NCI-H1930 (cell line): Measurements from ENCODE around the gene RAB20.
"Not testable (repeated sequence)": the region's sequence is repeated elsewhere in the genome, so short reads cannot be mapped to it uniquely, and the experiment has no call there.

ENCODE experiments used
- DNase-seq, 2 experiments: peaks; one replicate each; lab custom pipeline; 2025; lab: John Stamatoyannopoulos, UW

The RAB20 gene

DNA sequence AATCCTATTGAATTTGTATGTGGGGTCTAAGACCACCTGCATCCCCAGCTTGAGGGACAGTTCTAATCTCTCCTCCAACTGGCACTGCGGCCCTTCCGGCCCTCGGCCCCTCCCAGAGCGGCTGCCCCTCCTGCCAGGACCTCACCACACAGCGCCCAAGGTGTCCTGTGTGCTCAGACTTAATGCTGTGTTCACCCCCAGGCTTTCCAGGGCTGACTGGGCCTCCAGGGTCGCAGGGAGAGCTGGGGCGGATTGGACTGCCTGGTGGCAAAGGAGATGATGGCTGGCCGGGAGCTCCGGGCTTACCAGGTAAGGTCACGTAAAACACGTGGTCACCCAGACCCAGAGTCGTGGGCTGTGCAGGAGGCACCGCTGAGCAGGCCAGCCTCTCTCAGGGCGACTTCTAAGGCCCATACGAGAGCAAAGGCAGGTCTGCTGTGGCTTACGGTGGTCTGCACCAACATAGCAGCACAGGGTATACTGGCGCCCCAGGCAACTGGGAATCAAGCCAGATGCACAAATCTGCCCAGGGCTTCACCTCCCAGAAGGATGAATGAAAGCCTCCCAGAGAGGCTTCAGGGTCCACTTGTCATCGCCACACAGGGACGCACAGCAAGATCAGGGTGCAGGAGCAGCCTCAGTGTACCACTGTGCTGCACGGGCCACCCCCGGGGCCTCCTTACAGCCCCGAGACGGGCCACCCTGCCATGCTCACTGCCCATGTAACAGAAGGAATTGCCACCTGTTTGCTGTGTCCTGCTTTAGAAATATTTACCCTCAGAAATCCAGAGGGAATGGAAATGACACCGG, 69.4 kb downstream of the RAB20 start:
- no peak for DNase-seq

DNA sequence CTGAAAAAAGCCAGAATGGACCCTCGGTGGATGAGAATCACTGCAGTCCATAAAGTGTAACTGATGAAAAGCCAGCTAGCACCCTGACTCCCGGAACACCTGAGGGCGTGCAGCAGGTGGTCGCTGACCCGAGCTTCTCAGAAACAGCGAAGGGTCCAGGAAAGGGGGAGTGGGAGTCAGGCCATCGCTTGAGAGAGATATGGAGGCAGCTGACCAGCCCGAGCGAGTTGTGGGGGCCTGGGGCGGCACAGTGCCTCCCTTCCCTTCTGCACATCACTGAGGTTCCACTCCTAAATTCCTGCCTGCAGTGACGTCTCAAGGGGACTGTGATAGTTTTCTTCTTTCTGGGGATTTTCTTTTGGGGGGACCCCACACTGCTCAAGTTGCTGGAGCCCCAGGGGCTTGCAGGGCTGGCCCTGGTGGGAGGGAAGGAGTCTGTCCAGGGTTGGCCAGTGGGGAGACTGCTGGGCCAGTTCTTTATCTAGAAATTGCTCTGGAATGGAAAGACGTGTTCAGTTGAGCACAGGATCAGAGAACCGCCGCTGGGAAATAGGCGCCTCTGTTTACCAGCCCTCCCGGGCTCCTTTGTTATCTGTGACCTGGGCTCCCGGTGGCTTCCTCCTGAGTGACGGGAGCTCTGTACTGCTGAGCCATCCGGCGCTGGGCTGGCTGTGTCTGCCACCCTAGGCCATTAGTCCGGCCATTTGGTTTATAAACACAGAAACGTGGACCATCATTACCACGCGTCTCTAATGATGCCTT, 71.3 kb downstream of the RAB20 start:
- no peak for DNase-seq

DNA sequence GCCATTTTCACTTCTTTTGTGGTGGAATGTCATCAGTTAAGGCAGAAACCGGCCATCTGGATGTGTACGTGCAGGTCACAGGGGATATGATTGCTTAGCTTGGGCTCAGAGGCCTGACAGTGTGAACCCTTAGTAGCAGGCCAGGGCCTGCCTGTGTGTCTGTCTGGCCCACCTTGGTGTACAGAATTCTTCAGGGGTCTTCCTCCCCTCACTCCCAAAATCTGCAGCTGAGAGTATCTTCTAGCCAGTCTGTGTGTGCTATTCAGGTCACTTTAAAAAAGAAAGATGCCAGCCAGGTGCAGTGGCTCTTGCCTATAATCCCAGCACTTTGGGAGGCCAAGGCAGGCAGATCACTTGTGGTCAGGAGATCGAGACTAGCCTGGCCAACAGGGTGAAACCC, 74.6 kb downstream of the RAB20 start:
- not testable (repeated sequence) for DNase-seq

DNA sequence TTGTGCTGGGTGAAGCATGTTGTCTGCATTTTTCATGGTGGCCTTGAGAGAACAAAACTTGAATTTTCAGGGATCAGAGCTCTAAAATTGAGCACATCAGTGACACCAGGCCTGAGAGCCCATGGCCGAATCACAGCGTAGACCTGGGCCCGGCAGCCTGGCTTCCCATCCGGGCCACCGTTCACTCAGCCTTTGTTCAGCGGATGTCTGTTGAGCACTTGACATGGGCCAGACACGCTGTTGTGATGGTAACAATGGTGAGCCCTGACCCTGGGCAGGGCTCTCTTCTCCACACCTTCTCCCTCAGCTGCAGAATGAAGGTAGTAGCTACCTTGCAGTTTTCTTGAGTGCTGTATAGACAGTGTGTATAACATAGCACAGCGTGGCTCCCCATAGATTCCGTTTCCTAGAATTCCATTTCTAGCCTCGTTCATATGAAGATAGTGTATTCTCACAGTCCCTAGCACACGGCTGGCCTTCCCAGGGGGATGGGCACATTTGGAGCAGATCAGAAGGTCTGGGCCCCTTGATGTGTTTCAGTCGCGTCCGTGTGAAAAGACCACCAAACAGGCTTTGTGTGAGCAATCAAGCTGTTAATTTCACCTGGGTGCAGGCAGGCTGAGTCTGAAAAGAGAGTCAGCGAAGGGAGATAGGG, 75.3 kb downstream of the RAB20 start:
- no peak for DNase-seq

DNA sequence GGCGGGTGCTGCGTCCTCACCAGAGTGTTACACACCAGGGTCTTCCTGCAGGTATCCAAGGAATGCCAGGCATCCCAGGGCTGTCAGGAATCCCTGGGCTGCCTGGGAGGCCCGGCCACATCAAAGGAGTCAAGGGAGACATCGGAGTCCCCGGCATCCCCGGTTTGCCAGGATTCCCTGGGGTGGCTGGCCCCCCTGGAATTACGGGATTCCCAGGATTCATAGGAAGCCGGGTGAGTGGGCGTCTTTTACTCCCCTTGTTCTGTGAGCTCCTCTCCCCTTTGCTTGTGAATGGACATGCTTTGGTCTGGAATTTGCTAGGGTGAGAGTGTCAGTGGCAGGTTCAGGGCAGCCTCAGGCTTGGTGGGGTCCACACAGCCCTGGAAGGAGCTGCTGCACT, 75.9 kb downstream of the RAB20 start:
- no peak for DNase-seq

DNA sequence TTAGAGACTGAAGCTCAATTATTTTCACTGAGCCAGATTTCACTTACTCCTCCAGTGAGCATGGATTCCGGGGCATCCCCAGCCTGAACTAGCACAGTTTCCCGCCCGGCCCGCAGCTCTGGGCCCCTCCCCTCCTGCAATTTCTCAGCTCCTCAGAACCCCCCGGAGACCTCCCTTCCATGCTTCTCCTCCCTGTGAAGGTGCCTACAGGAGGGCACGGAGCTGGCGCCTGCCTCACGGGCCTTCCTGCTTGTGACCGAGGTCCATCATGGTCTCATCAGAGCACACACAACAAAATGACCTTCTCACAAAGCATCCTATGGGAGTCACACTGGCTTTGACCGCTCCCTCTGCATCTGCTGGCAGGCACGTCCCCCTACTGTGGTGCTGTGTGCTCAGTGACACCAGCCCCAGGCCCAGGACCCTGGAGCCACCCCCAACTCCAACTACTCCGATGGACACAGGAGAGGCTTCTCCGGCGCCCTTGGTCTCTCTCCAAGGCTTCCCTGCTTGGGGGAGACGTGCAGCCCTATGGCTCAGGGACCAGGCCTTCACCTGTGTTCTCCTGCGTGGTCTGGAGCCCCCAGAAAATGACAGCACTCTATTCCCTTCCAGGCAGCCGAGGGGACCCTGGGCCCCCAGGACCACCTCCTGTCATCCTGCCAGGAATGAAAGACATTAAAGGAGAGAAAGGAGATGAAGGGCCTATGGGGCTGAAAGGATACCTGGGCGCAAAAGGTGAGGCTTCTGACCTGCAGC, 77.1 kb downstream of the RAB20 start:
- no peak for DNase-seq

DNA sequence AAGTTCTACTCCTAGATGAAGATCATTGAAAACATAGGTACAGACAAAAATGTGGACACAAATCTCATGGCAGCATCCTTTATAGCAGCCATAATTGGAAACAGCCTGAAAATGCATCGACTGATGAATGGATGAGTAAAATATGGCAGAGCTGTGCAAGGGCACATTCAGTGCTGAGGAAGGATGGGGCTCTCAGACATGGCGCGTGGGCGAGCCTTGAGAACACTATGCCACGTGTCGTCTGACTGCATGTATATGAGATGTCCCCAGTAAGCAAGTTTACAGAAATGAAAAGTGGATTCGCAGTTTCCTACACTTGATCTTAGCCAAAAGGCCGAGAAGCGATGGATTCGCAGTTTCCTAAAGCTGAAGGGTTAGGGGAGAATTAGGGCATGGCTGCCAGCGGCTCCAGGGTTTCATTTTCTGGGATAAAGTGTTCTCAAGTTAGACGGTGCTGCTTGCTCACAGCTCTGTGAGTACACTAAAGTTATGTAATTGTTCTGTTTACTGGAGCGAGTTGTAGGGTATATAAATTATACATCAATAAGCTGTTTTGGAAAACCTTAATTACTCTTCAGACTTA, 78.0 kb downstream of the RAB20 start:
- no peak for DNase-seq

DNA sequence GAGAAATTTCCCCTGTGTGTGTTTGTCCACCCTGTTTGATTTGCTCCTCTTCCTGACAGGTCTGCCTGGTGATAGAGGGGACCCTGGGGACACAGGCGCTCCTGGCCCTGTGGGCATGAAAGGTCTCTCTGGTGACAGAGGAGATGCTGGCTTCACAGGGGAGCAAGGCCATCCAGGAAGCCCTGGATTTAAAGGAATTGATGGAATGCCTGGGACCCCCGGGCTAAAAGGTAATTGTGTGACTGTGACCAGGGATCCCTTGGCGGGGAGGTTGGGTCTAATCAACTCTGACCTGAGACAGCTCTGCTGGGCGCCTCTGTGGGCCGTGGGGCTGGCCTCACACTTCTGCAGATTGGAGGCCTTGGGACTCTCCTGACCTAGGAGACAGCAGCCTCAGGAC, 81.4 kb downstream of the RAB20 start:
- no peak for DNase-seq

DNA sequence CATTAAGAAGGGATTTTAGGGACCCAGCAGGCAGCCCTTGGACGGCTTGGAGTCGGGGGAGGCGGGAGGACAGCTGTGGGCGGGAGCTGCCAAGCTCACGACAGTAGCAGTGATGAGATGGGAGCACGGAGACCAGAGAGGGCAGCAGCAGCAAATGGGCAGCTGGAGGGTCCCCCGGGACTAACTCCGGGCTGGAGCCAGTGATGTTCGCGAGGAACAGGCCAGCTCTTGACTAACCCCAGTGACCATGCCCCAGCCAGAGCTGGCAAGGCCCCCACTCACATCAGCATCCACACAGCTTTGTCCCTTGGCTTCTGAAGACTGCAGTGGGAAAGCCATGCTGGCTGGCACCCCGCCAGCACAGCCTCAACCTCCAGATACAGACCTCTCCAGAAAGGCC, 81.9 kb downstream of the RAB20 start:
- DNase-seq, result no peak

DNA sequence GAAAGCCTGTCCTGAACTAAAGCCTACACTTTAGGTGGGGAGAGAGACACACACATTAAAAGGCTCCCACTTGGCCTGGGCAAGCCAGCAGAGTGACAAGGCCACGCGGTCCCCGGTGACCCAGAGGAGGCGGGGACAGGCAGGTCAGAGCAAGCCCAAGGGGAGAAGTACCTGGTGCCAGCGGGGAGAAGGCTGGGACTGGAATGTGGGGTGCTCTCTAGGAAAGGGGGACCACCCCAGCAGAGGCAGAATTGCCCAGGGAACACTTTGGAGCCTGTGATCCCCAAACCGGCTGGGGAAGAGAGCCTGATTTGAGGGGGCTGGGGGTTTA, 82.3 kb downstream of the RAB20 start:
- DNase-seq, result no peak

DNA sequence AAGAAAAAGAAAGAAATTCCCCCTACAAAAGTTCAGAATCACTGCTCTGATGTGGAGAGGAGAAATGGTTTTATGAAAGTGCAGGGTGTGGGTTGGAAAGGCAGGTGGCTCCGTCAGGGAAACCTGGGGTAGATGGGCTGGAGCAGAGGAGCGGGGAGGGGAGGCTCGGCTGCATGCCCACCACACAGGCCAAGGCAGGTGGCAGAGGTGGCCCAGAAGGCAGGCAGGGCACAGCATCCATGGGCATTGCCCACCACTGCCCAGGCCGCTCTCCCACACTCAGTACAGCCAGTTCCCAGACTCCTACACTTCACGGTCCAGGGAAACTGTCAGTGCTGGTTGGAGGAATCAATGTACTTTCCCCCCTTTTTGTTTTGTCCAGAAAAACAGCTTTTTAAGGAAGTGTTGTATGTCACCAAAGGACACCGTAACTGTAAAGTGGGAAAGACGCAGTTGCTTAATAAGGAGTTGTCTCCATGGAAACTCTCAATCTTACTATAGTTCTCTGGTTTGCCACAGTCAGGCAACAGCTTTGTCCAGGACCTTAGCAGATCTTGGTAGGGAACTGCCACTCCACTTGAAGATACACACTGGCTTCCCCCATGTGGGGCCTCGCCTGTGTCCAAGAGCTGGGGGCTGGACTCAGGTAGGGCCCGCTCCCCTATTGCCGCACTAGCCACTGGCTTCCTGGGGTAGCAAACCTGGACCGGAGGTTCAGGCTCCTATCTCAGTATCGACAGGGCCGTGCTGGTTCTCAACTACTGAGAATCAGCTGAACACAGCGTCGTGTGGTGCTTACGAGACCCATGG, 82.9 kb downstream of the RAB20 start:
- DNase-seq, result no peak

DNA sequence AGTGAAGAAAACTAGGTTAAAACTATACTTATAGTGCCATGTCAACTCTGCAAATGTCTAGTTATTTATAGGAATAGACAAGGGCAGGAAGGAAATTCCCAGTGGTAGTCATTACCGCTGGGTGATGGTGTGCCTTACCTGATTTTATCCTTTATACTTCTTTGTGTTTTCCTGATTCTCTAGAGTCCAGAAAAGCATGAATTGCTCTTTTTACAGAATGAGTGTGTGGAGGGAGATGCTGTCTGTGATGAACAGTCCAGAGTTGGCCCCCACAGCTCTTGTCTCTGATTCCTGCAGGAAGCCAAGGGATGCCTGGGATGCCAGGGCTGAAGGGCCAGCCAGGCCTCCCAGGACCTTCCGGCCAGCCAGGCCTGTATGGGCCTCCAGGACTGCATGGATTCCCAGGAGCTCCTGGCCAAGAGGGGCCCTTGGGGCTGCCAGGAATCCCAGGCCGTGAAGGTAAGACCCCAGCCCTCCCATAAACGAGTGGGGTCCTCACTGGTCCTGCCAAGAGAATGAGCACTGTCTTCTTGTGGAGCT, 83.7 kb downstream of the RAB20 start:
- no peak for DNase-seq

DNA sequence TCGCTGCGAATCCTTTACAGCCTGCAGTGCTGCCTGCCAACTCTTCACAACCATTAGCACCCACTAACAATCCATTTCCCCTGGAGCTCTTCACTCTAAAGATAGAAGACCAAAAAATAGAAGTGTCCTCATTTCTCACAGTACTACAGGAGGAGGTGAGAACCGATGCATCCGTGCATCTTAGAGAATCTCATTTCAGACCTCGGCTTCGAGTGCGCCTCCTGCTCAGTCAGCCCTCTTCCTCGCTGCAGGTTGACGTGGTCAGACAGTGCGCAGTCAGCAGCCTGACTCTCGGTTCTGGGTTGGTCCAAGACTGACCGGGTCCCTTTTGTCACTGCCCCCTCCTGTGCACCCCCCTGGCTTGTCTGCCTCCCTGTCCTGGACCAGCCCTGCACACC, 85.3 kb downstream of the RAB20 start:
- no peak for DNase-seq

DNA sequence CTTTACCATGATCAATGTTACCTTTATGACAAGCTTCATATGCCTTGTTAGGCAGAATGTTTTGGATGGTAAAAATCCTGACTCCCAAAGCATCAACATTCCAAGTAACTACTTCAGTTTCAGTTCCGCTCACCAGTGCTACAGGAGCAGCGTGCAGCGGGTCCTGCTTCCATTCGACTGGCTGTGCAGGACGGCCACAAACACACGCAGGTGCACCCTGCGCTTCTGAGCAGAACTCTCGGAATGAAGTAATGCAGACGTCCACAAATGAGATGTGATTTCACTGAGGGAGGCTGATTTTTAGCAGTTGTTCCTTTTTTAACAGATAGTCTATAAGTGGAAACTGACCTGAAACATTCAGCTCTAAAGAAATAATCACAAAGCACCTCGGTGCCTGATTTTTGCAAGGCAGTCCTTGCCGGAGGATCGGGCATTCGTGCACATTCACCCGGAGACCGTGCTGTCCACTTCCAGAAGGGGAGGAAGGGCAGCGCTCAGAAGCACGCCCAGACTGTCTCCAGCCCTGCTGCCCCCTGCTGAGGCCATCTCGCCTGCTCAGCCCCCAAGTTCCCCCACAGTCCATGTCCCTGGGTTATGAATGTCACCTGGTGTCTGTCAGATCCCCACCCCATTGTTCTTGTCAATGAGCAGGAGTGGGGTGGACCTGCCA, 85.8 kb downstream of the RAB20 start:
- DNase-seq, result no peak

DNA sequence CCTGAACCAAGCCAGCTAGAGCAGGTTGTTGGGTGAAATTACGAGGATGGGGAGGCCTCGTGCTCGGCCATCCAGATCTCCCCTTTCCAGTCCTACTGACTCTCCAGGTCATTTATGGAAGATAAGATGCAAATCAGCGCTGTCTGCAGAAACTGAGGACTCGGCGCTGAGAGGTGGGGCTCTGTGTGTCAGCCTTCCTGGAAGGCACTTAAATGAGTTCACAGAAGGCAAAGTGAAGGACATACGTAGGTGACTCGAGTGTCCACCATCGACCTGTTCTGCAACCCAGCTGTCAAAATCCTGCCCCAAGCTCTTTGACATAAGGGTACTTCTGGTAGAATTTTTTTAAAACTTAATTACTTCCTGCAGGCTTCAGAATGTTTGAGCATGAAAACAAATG, 86.4 kb downstream of the RAB20 start:
- DNase-seq, result no peak

DNA sequence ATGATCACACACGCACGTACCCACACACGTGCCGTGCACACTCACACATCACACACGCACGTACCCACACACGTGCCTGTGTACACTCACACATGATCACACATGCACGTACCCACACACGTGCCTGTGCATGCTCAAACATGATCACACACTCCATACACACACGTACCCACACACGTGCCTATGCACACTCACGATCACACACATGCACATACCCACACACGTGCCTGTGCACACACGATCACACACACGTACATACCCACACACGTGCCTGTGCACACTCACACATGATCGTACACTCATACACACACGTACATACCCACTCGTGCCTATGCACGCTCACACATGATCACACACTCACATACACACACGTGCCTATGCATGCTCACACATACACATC, 86.8 kb downstream of the RAB20 start:
- DNase-seq, result no peak
